GM23248 (cell line): ENCODE data around the gene NCOA7.

ENCODE experiments used
- EZH2 ChIP-seq: fragments of 200-600 bp; sonication (generic); IDR thresholded peaks from 2 replicates; pipeline ENCODE4 v1.6.1; 2018; ENCODE audit warnings: antibody characterized with exemption, mild to moderate bottlenecking; ENCODE audit not compliant: insufficient read depth, poor library complexity, severe bottlenecking
- EZH2phosphoT487 ChIP-seq: fragments of 200-600 bp; sonication (generic); IDR thresholded peaks from 2 replicates; pipeline ENCODE4 v1.6.1; 2018; ENCODE audit warnings: antibody characterized with exemption, moderate library complexity, mild to moderate bottlenecking, low read depth; ENCODE audit not compliant: insufficient read depth

DNA sequence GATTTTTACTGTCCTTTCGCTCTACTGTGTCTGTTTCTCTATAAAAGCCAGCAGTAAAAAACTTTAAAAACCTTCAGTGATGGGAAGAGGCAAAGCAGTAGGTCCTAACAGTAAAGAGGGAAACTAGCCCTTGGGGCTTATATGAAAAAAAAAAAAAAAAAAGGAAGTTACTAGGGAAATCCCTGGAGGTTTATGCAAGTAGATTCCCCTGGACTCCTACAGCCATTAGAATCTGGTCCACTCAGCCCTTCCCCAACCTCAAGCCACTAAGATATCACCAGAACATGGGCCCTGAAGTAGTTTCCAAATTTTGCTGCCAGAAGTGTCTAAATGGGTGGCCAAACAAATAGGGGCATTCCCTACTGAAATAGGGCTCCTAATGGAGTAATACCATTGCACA lies 95.3 kb downstream of the NCOA7 start:
- TF ChIP-seq EZH2, result no peak
- TF ChIP-seq EZH2phosphoT487, result no peak
